PC-9 (cell line): ENCODE measurements around the gene PTCHD1.

ENCODE experiments used
- CTCF ChIP-seq: fragments of 200-600 bp; sonication (generic); conservative IDR thresholded peaks from 2 replicates; pipeline ENCODE4 v1.6.1; 2017; ENCODE audit warnings: mixed run types, antibody characterized with exemption, mild to moderate bottlenecking, moderate library complexity
- EZH2 ChIP-seq: fragments of 200-600 bp; sonication (generic); IDR thresholded peaks from 2 replicates; pipeline ENCODE4 v1.8.0; 2017; ENCODE audit warnings: antibody characterized with exemption, low read depth

DNA sequence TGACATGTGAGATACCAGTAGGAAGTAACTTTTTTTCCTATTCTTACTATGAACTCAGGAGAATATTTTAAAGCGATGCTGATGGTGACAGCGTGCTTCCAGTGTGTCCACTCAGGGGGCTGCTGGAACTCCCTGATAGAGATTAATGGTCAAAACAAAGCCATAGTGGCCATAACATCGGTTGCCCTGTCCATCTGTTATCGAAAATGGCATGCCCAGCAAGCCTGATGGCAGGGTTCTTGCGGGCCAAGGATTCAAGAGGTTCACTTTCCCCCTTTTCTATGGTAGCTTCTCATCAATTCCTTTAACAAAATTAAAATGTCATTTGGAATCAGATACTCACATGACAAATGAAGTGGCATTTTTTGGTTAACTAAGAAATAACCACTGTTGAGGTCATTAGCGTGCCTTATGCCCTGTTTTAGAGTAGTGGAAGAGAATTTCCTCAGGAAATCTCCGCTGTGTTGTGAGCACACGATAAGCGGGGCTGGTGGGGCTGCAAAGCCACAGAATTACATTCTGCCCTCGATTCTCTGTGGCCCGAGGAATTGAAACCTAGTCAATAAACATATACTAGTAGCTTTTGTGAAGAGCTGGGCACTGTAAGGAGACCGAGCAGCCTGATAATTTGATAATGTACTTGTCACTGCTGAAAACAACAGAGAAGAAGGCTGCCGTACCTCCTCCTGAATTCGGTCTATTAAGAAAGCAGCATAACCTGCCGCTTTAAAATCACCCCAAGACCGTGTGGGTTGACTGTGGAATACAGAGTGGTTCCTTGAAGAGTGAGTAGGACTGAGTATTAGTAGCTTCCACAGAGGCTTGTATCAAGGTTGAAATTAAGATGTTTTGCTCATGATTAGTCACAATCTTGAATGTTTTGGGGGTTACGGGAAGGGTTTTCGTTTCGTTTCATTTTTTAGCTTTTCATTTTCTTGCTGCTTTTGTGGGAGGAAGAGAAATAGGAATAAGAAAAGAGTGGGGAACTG, 46.7 kb downstream of the PTCHD1 start:
- TF ChIP-seq CTCF (no peak), EZH2 (no peak)
